Prostate gland (tissue), 1 donor: ENCODE results near the gene PLCH2.

Experiments
- POLR2A ChIP-seq: fragments of 450-650 bp; IDR thresholded peaks from one replicate; pipeline ENCODE4 v1.6.1; 2016; ENCODE audit warnings: antibody characterized with exemption, mild to moderate bottlenecking
- POLR2AphosphoS5 ChIP-seq: sonication (generic); formaldehyde crosslinking; IDR thresholded peaks from one replicate; pipeline ENCODE4 v1.6.1; 2017; ENCODE audit warnings: antibody characterized with exemption

DNA sequence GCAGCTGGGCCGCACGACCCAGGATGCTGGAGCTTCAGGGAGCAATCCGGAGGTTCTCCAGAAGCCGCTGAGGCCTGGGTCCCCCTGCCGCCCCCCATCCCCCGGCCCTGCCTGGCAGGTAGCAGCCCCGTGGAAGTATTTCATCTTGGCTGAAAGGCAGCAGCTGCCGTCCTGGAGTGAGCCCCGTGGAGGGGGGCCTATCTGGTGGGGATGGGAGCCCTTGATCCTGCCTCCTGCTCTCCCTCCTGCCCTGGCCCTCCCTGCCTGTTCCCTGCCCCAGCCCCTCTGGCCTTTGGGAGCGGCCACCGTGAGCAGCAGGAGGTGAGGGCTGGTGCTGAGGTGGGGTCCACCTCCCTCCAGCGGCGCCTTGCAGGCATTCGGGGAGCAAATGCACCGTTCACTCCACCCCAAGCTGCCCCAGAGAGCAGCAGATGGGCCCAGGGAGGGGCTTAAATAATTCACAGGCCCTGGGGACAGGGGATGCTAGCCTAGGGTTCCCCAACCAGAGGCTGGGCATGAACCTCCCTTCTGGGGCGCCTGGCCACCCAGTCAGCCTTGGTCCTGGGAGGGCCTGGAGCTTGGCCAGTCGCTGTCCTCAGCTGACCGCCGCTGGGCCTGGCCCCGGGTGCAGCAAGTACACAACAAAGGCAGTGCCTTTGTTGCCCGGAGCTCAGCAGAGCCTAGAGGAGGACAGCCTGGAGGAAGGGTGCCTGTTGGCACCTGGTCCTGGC is 23.7 kb upstream of the PLCH2 start:
- TF ChIP-seq POLR2A (no peak), POLR2AphosphoS5 (no peak)
